Body of pancreas (tissue), 4 donors: Measurements from ENCODE around the gene DOCK3. TPM values are rescaled to one million over a fixed set of nuclear protein-coding genes. Genes with fewer than 3 reads are reported as not detected.

Experiments
- ATAC-seq: fragments of 150-250 bp; one replicate; pipeline ENCODE4 v1.9.1; 2016
- DNase-seq, 4 donors: peaks; one replicate each; pipeline ENCODE4 v3.0.0-alpha.2; 2019
- H3K27ac ChIP-seq, 4 donors: fragments of 200-600 bp; sonication (generic); 1 replicate in 3 of 4; 2 replicates in 1 of 4; pipeline versions ENCODE4 v1.5.1 to v1.6.1; 2016 to 2019; ENCODE audit warnings: mild to moderate bottlenecking in 1 of 4, mixed read lengths in 1 of 4, moderate library complexity in 1 of 4
- H3K27me3 ChIP-seq, 2 donors: fragments of 200-600 bp; sonication (generic); one replicate each; pipeline ENCODE4 v1.6.0; 2016; ENCODE audit warnings: mild to moderate bottlenecking in 1 of 2
- H3K36me3 ChIP-seq, 2 donors: fragments of 200-600 bp; sonication (generic); replicated peaks in 1 of 2; 2 replicates each; pipeline ENCODE4 v1.5.1; 2016; ENCODE audit warnings: low read depth in 2 of 2; ENCODE audit not compliant: insufficient read depth in 1 of 2
- H3K4me1 ChIP-seq: fragments of 200-600 bp; sonication (generic); one replicate; pipeline ENCODE4 v1.6.0; 2016
- H3K4me3 ChIP-seq, 2 donors: fragments of 200-600 bp; sonication (generic); 1 replicate in 1 of 2; 2 replicates in 1 of 2; pipeline ENCODE4 v1.5.1; 2016 to 2019
- H3K9me3 ChIP-seq, 3 donors: fragments of 200-600 bp; sonication (generic); 1 replicate in 2 of 3; 2 replicates in 1 of 3; pipeline ENCODE4 v1.5.1; 2016
- CTCF ChIP-seq, 7 experiments: fragments of 450-650 bp in 4 of 7; fragments of 200-600 bp in 3 of 7; sonication (generic) in 3 of 7; IDR thresholded peaks; one replicate each; pipeline ENCODE4 v1.5.1; 2016 to 2019; ENCODE audit warnings: antibody characterized with exemption in 7 of 7
- POLR2A ChIP-seq, 3 donors: fragments of 450-650 bp; IDR thresholded peaks; one replicate each; pipeline ENCODE4 v1.6.1; 2016; ENCODE audit warnings: antibody characterized with exemption in 3 of 3, mild to moderate bottlenecking in 2 of 3
- WGBS, 2 donors: methylation state at CpG; one replicate each; pipeline ENCODE4 v1.1.5; 2017; 5-methylcytosine and 5-hydroxymethylcytosine counted together
- intact Hi-C: fragments of 100-400 bp; cut with DNase I; formaldehyde crosslinking; loops from one replicate; pipeline ENCODE4 v1.15.1; 2023
- total RNA-seq, 2 donors: library from RNA; depleted of rRNA; stranded (reverse); fragments of >200 nt; gene quantifications; one replicate each; pipeline ENCODE4 v1.1.0, GENCODE V29; 2016

The DOCK3 gene
- total RNA-seq, 2 donors from 2014 or later, result 0.52 TPM; not detected in 1

GRCh38 chr3:51388286-51389029 lies 713.7 kb downstream of the DOCK3 start:
- H3K4me1 ChIP-seq, result peaks cover 74% of the 10 kb centered on the region
- 20 to 46% methylated on average over 5 to 6 of the region's 6 CpGs for WGBS, 2 donors
- TF ChIP-seq CTCF (IDR thresholded peaks at IDR 0.05), result peak in 2 of 7 experiments; percentile 15 to 26
- no peak for TF ChIP-seq POLR2A (IDR thresholded peaks at IDR 0.05)
- H3K27me3 ChIP-seq, result no peaks in the 10 kb centered on the region
- DNase-seq (peak in 2 of 4 donors; percentile 18 to 30), ATAC-seq (no peak)
- no peaks in the 10 kb centered on the region for H3K36me3 ChIP-seq
- H3K9me3 ChIP-seq, result no peaks in the 10 kb centered on the region
- H3K27ac ChIP-seq, result peak overlapping the region in 3 of 4 donors; percentile 45 to 92 (median 91)
- H3K4me3 ChIP-seq, result no peak overlapping the region
- intact Hi-C loops, result no loop called here

- TF ChIP-seq POLR2A (IDR thresholded peaks at IDR 0.05), result no peak
- peak; percentile 49 to 66 (median 58) for TF ChIP-seq CTCF (IDR thresholded peaks at IDR 0.05)
- intact Hi-C loops, result loop anchor here (10.0 kb wide), 1 partner anchor 285 kb away; the partner anchor contains the start of gene TEX264
- ATAC-seq, result no peak
- Histone ChIP-seq H3K9me3 (no peaks in the 10 kb centered on the region), H3K36me3 (peaks cover 0 to under 1% of the 10 kb centered on the region in 2 donors), H3K27ac (peak overlapping the region in 2 of 4 donors; percentile 87 to 92), H3K4me1 (peaks cover 79% of the 10 kb centered on the region), H3K4me3 (no peak overlapping the region), H3K27me3 (no peaks in the 10 kb centered on the region)
- 44 to 54% methylated on average over 5 to 6 of the region's 6 CpGs for WGBS, 2 donors
- DNase-seq, result peak; percentile 57 to 69 (median 62)
Measured at GRCh38 chr3:51389423-51390183, 714.9 kb downstream of the DOCK3 start.

GRCh38 chr3:51390246-51391074 lies 715.7 kb downstream of the DOCK3 start:
- TF ChIP-seq CTCF (IDR thresholded peaks at IDR 0.05), result peak in 1 of 7 experiments; percentile 92
- no peak for TF ChIP-seq POLR2A (IDR thresholded peaks at IDR 0.05)
- intact Hi-C loops, result loop anchor here (10.0 kb wide), 1 partner anchor 284 kb away; the partner anchor contains the start of gene TEX264
- WGBS, 2 donors, result 25 to 38% methylated on average over 15 to 29 of the region's 29 CpGs
- Histone ChIP-seq H3K4me3 (no peak overlapping the region), H3K36me3 (peaks cover 0 to 2% of the 10 kb centered on the region in 2 donors), H3K27me3 (no peaks in the 10 kb centered on the region), H3K4me1 (peaks cover 87% of the 10 kb centered on the region), H3K27ac (peak overlapping the region; percentile 48 to 90 (median 71)), H3K9me3 (no peaks in the 10 kb centered on the region)
- DNase-seq (peak in 1 of 4 donors; percentile 24), ATAC-seq (peak; percentile 5)

- Histone ChIP-seq H3K9me3 (no peaks in the 10 kb centered on the region), H3K27me3 (no peaks in the 10 kb centered on the region), H3K4me1 (peaks cover 88% of the 10 kb centered on the region), H3K4me3 (peak within 1 kb of the TSS; percentile 46 to 75), H3K27ac (peak within 1 kb of the TSS; percentile 82 to 90 (median 85)), H3K36me3 (peaks cover 0 to 2% of the 10 kb centered on the region in 2 donors)
- peak; percentile 20 to 83 (median 50) for TF ChIP-seq POLR2A (IDR thresholded peaks at IDR 0.05)
- peak in 6 of 7 experiments; percentile 83 to 98 (median 91) for TF ChIP-seq CTCF (IDR thresholded peaks at IDR 0.05)
- intact Hi-C loops, result loop anchor here (10.0 kb wide), 1 partner anchor 284 kb away; the partner anchor contains the start of gene TEX264
- DNase-seq (peak; percentile 98 to 99 (median 98)), ATAC-seq (peak; percentile 93)
- 1% methylated on average over 50 of the region's 83 CpGs; no CpG with 5 or more reads in 1 of the 2 donors for WGBS, 2 donors
Measured at GRCh38 chr3:51391075-51391565, 716.4 kb downstream of the DOCK3 start, which contains the start of gene RBM15B. RBM15B (plus strand) TSS chr3:51391285; CDS start chr3:51391400, 115 bp downstream.
